NCI-H2227 (cell line): ENCODE data around the gene TMEM62.
A peak's percentile ranks its signal among the peaks of the same experiment; 100 is the strongest.
"Not testable (repeated sequence)": the region's sequence is repeated elsewhere in the genome, so short reads cannot be mapped to it uniquely, and the experiment has no call there.

Experiments used
- DNase-seq: peaks from one replicate; lab custom pipeline; 2025; ENCODE audit not compliant: unreplicated experiment; lab: John Stamatoyannopoulos, UW

The TMEM62 gene

DNA sequence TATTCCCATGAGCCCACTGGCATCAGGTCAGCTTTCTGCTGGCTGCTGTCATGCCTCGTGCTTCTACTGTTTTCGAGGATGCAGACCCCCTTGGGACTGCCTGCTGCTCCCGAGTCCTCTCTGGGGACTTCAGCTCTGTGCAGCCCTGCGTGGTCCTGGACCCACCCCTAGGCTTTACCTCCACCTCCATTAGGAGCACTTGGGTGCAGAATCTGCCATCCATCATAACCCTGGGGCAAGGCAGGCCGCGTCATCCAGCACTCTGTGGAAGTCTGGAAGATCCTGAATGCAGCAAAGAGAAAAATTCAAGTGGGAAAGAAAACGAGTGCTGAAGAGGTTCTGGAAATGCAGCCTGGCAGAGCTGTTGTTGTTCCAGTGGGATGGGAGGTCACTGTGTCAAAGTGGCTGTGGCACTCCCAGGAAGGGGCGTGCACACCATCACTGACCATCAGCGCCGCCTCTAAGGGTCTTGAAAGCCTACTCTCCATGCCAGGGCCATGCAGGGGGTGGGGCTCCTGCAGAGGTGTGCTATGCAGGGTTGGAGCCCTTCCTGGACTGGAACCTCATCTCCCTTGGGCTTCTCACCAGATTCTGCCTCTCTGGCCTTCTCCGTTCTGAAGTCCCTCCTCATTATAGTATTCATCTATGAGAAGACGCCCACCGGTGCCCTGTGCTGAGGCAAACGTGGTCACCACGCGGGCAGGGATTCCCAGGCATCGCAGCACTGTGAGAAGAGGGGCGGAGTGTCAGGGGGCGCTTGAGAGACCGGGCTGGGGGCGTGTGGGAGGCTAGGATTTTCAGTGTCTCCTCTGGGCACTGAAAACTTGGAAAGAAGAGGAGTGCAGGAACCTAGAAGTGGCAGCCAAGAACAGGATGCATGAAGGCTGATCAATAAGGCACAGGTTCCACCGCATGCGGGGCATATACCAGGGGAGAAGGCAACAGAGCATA, 74.9 kb downstream of the TMEM62 start:
- no peak for DNase-seq

DNA sequence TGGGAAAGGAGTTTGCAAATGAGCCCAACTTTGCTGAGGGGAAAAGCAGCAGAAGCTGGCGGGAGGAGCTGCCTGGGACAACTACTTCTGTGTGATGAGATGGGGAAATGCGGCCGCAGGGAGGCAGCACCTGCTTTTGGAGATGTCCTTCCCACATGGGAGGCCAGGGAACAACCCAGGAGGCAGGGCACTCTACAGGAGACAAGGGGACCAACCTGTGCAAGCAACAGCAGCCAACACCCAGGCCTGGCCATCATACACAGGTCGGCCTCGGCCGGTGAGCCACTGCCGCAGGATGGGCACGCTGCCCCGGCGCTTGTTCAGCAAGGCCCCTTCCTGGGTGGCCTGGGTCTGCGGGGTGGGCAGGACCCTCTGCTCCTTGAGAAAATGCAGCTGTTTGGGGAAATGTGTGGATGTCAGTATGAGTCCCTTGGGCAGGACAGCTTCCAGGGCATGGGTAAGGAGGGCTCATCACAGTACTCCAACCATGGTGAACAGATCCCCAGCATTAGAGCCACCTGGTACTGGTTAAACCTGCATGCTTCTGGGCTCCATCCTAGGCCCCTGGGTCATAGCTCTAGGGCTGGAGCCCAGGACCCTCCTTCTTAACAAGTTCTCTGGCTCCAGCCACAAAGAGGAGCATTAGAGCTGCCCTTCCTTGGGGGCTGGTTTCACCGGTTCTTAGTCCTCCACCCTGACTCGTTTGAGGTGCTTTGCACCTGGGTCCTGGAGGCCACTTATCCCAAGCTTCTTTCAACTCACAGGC, 75.9 kb downstream of the TMEM62 start:
- DNase-seq = no peak

DNA sequence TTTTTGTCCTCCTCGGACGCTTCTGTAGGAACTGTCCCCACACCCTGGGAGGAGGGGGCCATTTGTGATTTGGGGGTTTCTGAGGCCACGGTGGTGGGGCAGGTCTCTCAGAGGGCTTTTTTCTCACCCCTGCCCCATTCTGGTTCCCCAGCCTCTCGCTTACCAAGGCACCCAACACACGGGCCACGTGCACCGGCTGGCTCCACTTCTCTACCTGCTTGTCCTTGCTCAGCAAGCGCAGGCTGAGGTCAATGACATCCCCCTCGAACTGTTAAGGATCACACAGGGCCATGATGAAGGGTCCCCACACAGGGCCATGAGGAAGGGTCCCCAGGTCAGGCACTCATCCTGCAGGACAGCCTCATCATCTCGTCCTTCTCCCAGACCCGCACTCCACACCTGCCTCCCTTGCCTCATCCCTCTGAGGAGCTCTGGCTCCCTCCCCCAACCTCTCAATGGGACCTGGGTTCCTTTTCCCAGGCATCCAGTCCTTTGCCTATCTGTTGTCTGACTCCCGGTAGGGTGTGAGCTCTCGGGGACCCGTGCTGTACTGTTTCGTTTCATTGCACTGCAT, 76.9 kb downstream of the TMEM62 start:
- DNase-seq = no peak

DNA sequence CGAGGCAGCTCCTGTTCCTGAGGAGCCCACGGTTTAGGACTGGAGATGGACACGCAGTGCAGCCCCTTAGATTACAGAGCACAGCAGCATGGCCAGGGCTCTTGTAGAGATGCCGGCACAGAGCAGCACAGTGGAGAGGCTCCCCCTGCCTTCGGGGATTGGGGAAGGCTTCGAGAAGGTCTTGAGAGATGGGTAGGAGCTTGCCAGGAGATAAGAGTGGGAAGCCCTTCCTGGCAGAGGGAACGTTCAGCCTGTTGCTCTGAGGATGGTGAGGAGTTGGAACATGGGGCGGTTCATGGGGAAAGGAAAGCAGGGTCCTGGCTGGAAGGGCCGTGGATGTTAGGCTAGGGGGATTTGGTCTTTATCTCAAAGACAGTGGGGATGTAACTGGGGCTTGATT, 77.4 kb downstream of the TMEM62 start:
- no peak for DNase-seq

DNA sequence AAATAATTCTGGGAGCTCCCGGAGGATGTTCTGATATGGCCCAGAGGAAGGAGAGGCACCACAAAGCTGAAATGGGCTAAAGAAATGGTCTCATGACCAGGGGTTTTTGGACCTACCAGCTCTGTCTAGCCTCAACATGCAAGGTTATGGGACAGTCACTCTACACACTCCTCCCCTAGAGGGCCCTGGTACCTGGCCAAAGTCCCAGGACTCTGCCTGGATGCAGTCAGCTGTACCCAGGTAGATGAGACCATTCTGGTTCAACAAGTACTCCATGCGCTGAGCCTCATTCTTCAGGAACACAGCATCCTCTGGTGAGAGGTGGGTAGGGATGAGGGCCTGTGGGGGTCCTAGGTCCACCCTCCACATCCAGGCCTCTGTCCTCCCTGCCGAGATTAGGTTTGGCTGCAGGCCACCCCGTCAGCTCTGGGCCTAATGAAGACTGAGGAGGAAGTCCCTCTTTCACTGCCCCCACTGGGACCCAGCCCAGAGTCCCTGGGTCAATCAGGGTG, 77.9 kb downstream of the TMEM62 start:
- DNase-seq = no peak

DNA sequence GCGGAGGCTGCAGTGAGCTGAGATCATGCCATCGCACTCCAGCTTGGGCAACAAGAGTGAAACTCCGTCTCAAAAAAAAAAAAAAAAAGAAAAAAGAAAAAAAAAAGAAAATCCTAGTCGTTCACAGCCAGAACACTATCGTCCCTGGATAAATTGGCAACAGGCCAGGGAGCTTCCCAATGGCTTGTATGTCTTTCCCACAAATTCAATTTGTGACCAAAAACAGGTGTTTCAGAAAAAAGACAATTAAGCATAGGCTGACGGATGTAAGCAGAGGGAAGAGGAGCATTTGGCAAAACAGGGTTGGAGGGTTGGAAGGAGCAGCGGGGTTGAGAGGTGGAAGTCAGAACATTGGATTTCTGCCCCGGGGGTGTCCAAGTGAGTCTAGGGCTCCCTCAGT, 78.9 kb downstream of the TMEM62 start:
- no peak for DNase-seq

DNA sequence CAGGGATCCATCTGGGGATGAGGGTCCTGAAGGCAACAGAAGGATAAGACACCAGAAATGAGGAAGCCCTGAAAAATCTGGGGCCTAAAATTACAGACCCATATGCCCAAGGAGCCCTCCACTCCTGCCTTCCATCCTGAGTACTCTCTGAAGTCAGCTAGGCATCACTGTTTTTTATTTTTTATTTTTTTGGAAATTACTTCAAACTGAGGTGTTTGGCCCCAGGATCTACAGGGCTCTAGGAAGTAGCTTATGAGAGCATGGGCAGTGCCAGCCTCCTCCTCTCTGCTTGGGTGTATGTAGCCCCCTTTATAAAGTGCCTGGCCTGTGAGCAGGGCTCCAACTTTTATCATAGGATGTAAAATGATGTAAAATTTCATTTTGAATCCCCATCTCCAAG, 79.6 kb downstream of the TMEM62 start:
- no peak for DNase-seq

DNA sequence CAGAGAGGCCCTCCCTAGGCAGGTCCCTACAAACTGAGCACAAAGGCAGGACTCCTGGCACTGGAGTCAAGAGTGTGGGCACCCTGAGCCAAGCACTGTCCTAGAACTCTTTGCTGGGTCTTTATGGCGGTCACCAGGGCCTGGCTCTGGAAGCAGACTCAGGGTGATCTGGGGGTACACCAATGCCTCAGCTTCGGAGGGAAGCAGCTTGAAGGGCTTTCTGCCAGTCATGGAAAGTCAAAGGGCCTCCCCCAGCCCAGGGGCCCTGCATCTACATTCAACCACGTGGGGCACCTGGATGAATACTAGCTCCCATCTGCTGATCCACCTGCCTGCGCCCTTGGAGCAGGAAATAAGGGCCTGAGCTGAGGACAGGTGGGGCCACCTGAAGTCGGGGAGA, 80.1 kb downstream of the TMEM62 start:
- DNase-seq = no peak

DNA sequence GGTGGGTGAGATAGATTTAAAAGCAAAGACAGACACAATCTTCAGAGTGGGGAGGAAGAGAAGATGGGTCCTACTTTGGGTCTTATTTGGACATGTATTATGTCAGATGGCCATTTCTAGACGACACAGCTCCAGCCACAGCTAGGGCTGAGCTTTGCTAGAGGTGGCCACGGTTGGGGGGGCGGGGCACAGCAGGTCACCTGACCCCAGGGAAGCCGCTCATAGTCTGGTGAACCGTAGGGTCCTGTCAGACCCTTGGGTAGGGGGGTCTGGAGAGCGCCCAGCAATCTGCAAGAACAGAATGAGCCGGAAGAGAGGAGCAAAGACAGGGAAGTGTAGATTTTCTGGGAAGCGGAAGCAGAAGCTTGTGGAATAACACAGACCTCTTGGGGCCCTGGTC, 80.8 kb downstream of the TMEM62 start:
- DNase-seq = no peak

DNA sequence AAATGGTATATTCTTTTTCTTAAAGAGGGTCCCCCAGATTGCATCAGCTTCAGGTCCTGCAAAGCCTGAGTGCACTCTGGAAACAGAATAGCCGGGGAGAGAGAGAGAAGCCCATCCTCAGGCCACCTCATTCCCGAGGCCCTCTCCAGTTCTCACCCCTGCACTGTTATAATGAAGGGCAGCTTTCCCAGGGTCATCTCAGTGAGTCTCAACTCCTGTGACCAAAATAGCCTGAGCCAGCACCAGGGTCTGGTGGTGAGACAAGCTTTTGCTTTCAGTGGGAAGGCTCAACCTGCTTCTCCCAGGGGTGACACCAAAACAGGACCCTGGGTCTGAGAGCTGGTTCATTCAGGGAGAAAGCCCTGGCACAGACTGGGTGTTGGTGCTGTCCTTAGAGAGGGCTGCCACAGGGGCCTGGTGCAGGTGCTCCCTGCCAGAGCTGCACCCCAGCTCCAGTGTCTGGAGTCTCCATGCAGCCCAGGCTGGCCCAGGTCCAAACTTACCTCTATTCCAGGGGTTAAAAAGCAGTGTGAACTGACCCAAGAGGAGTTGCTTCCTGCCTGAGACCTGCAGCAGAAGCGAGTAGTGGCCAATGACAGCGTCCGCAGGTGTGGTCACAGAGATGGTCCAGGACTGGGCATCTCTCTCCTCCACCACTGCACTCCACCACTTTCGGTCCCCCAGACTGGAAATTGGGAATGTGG, 81.4 kb downstream of the TMEM62 start:
- no peak for DNase-seq

DNA sequence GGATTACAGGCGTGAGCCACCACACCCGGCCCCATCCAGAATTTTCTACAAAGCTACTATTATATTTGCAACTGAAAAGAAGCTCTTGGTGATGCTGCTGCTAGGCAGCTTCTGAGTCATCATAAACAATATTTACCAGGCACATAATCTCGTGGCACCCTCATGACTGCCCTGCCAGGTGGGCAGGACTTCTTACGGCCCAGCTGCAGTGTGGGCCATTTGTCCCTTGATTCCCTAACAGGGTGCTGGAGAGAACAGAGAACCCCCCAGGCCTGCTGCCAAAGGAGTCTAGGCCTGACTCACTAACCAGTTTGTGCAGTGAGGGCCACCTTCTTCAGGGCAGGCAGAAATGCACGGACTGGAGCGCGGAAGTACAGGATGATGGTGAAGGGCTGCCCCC, 82.6 kb downstream of the TMEM62 start:
- DNase-seq = no peak

DNA sequence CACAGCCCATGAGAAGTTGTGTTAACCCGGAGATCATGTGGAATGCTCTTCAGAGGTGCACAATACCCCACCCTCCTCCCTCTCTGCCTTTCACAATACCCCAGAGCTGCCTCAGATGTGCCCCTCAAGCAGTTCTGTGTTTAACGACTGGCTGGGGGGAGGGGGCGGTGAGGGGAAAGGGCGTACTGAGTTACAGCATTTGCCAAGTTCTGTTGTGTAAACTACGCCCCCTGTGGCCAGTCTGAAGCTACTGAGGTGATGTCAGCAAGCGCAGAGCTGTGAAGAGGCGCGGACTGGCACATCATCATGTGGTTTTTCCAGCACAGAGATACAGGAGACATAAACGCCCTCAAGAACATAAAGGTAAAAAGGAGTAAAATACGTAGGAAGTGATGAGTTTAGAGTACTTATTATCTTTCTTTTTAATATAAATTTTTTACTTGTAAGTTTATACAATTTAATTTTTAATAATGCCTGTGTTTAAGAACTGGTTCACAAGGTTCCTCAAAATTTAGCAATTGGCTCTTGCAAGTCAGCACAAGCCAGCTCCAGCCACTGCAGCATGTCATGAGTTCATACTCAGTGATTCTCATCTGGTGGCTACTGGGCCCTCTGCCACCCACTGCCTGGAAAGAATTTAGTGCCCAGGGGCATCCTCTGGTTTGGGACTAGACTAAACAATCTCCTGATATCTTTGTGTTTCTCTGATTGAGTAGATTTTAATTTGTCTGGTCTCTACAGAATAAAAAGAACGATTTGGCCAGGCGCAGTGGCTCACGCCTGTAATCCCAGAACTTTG, 85.7 kb downstream of the TMEM62 start:
- DNase-seq = no peak

DNA sequence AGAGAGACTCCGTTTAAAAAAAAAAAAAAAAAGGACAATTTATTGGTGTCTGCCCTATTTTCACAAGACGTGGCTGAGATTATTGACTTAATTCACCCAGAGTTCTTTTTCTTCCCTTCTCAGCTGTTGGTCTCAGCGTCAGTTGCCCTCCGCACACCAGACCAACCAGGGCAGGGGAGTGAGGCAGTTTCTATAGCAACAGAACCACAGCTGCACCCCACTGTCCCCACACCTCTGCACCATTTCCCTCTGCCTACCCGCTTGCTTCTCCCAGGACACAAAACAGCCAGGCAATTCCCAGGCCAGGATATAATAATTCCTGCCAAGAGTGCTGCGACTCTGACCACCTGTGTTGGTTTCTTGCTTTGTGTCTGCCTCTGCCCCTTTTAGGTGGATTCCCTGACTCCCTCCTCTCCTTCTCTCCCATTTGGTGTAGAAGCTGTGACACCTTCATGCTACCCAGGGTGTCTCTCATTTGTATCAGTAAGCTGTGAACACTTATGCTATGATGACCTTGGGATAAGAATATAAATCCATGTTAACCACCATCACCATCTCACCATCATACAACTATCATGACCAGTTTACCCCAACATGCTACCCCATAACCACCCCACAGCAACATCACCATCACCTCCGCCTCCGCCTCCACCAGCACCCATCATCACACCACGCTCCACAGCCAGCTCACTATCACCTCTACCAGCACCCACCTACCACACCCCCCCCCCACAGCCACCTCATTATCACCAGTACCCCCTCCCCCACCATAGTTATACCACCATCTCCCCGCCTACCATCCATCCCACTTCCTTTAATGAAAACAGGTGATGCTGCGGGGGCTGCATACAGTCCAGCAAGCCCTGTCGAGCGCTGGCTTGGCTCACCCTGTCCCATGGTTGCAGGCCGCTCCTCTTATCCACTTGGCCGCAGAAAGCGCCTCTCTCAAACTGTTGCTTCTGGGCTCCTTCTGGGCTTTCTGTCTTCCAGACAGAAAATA, 86.8 kb downstream of the TMEM62 start:
- DNase-seq = no peak

DNA sequence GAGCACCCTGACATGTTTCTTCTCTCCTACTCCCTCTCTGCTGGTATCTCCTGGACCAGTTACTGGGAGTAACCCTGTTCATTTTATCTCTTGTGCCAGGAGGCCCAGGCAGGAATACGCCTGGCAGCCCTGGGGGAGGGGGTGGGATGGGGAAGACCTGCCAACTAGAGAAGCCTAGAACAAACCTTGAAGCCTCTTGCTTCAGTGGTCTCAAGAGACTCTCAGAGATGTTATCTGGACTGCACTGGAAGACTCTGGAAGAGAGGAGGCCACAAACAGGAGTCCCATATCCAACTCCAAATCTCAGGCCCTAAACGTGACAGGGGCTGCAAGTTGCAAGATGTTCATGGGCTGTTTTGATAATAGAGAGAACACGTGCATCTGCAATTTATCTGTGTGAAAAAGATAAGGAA, 87.6 kb downstream of the TMEM62 start, which contains the start of gene EPB42:
Gene EPB42 (minus strand): TSS at position 28 of the 413 bp plus-strand sequence. CDS start 193 bp downstream, outside the sequence.
- no peak for DNase-seq

DNA sequence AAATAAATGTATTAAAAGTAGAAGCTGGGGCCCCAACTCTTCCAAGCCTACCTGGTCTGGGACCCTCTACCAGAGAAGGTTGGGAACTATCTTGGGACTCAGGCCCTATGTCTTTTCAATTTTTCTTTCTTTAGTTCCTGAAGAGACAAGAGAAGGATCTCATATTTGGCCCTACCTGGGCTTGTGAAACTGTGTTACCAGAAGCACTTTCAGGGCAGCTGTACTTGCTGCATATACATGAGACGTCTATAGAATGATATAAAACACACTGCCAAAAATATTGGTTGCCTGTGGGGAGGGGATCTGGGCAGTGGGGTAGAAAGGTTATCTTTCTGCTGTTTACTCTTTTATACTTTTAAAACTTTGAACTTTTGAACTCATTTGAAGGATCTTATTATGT, 88.0 kb downstream of the TMEM62 start:
- no peak for DNase-seq

DNA sequence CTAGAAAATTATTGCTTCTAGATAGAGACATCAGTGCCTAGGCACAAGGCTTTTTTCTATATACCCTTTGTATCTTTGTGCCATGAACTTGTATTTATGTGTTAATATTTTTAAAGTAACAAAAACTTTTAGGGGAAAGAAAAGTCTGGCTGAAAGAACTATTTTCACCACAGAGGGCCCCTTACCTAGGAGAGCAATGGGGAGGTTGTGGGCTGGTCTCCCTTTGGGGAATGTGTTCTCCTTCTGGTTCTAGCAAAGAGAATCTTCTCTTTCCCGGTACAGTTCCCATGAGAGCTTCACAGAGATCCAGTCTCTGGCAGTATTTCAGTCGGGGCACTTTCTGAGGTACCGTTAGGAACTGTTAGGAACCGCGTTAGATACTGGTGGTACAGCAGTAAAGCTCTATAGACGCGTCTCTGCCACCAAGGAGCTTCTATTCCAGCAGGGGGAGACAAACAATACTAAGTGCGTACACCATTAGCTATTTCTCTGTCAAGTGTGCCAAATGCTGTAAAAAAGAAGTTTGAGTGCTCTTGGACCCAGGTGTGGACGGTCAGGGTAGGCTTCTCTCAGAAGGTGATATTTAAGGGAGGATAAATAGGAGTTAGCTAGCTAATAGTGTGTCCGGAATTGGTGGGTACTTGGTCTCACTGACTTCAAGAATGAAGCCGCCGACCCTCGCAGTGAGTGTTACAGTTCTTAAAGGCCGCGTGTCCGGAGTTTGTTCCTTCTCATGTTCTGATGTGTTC, 92.0 kb downstream of the TMEM62 start:
- peak; percentile 46 for DNase-seq

DNA sequence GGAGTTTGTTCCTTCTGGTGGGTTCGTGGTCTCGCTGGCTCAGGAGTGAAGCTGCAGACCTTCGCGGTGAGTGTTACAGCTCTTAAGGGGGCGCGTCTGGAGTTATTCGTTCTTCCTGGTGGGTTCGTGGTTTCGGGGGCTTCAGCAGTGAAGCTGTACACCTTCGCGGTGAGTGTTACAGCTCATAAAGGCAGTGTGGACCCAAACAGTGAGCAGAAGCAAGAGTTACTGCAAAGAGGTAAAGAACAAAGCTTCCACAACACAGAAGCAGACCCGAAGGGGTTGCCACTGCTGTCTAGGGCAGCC, 92.5 kb downstream of the TMEM62 start:
- not testable (repeated sequence) for DNase-seq
